OCI-LY3 (cell line): ENCODE data around the gene COPZ2.

Experiments used
- H2AFZ ChIP-seq: fragments of 200-600, 300-600 bp; shearing (Covaris generic); 2 replicates; pipeline ENCODE4 v1.6.0; 2014; ENCODE audit warnings: antibody characterized with exemption, low read depth, low read length
- H3K27ac ChIP-seq: fragments of 200-600, 300-600 bp; sonication (generic); 2 replicates; pipeline ENCODE4 v1.5.1; 2014; ENCODE audit warnings: mild to moderate bottlenecking, low read length, moderate library complexity, mixed read lengths
- H3K27me3 ChIP-seq: fragments of 200-600, 300-600 bp; sonication (generic); 2 replicates; pipeline ENCODE4 v1.6.1; 2014; ENCODE audit warnings: low read depth, low read length, mixed read lengths
- H3K36me3 ChIP-seq: fragments of 200-600, 300-600 bp; sonication (generic); replicated peaks from 2 replicates; pipeline ENCODE3; 2014; ENCODE audit warnings: low read depth, low read length, mixed read lengths
- H3K4me1 ChIP-seq: fragments of 300-600, 200-600 bp; sonication (generic); 2 replicates; pipeline ENCODE4 v1.6.1; 2014; ENCODE audit warnings: low read length, mixed read lengths
- H3K4me2 ChIP-seq: fragments of 200-600, 300-600 bp; sonication (generic); 2 replicates; pipeline ENCODE4 v1.6.1; 2014; ENCODE audit warnings: low read length, mixed read lengths
- H3K4me3 ChIP-seq: fragments of 300-600, 200-600 bp; sonication (generic); 2 replicates; pipeline ENCODE4 v1.5.1; 2014; ENCODE audit warnings: antibody characterized with exemption, mild to moderate bottlenecking, low read length, moderate library complexity
- H3K79me2 ChIP-seq: fragments of 300-600, 200-600 bp; shearing (Covaris generic); 2 replicates; pipeline ENCODE4 v1.6.1; 2014; ENCODE audit warnings: mild to moderate bottlenecking, low read length, mixed read lengths
- H3K9ac ChIP-seq: fragments of 300-600, 200-600 bp; shearing (Covaris generic); 2 replicates; pipeline ENCODE4 v1.6.0; 2014; ENCODE audit warnings: mild to moderate bottlenecking, low read length, moderate library complexity
- H3K9me3 ChIP-seq: fragments of 200-600, 300-600 bp; shearing (Covaris generic); 2 replicates; pipeline ENCODE4 v1.6.1; 2014; ENCODE audit warnings: low read length, mixed read lengths; ENCODE audit not compliant: insufficient read depth
- H4K20me1 ChIP-seq: fragments of 200-600, 300-600 bp; sonication (generic); 2 replicates; pipeline ENCODE4 v1.6.1; 2016; ENCODE audit warnings: low read length, mixed read lengths; ENCODE audit not compliant: insufficient read depth
- EZH2phosphoT487 ChIP-seq: fragments of 200-600 bp; shearing (Covaris generic); IDR thresholded peaks from 2 replicates; pipeline ENCODE4 v1.6.1; 2018; ENCODE audit warnings: antibody characterized with exemption, mixed run types, low read depth
- TF ChIP-seq, protein P1 (sequence below): fragments of 200-600, 300-600 bp; sonication (generic); IDR thresholded peaks from 2 replicates; pipeline ENCODE4 v1.5.1; 2014; ENCODE audit warnings: antibody characterized with exemption, low read length, low read depth

COPZ2 gene

GRCh38 chr17:47993031-47993564 is 44.5 kb downstream of the COPZ2 start:
- no peaks in the 10 kb centered on the region for H4K20me1 ChIP-seq
- H2AFZ ChIP-seq = no peak overlapping the region
- H3K4me3 ChIP-seq = no peak overlapping the region
- no peaks in the 10 kb centered on the region for H3K36me3 ChIP-seq
- no peaks in the 10 kb centered on the region for H3K27me3 ChIP-seq
- H3K79me2 ChIP-seq = no peaks in the 10 kb centered on the region
- TF ChIP-seq EZH2phosphoT487 = no peak
- TF ChIP-seq, protein P1, sequence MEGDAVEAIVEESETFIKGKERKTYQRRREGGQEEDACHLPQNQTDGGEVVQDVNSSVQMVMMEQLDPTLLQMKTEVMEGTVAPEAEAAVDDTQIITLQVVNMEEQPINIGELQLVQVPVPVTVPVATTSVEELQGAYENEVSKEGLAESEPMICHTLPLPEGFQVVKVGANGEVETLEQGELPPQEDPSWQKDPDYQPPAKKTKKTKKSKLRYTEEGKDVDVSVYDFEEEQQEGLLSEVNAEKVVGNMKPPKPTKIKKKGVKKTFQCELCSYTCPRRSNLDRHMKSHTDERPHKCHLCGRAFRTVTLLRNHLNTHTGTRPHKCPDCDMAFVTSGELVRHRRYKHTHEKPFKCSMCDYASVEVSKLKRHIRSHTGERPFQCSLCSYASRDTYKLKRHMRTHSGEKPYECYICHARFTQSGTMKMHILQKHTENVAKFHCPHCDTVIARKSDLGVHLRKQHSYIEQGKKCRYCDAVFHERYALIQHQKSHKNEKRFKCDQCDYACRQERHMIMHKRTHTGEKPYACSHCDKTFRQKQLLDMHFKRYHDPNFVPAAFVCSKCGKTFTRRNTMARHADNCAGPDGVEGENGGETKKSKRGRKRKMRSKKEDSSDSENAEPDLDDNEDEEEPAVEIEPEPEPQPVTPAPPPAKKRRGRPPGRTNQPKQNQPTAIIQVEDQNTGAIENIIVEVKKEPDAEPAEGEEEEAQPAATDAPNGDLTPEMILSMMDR = no peak
- no peak overlapping the region for H3K9ac ChIP-seq
- no peak overlapping the region for H3K27ac ChIP-seq
- no peak overlapping the region for H3K4me2 ChIP-seq
- H3K4me1 ChIP-seq = no peaks in the 10 kb centered on the region
- H3K9me3 ChIP-seq = no peaks in the 10 kb centered on the region

GRCh38 chr17:47992216-47992615 is 45.4 kb downstream of the COPZ2 start:
- Histone ChIP-seq H3K9ac (no peak overlapping the region), H3K36me3 (no peaks in the 10 kb centered on the region), H3K9me3 (no peaks in the 10 kb centered on the region), H4K20me1 (no peaks in the 10 kb centered on the region), H3K27me3 (no peaks in the 10 kb centered on the region), H3K4me1 (no peaks in the 10 kb centered on the region), H3K4me2 (no peak overlapping the region), H3K27ac (no peak overlapping the region), H3K79me2 (no peaks in the 10 kb centered on the region), H2AFZ (no peak overlapping the region), H3K4me3 (no peak overlapping the region)
- TF ChIP-seq EZH2phosphoT487 = no peak

DNA sequence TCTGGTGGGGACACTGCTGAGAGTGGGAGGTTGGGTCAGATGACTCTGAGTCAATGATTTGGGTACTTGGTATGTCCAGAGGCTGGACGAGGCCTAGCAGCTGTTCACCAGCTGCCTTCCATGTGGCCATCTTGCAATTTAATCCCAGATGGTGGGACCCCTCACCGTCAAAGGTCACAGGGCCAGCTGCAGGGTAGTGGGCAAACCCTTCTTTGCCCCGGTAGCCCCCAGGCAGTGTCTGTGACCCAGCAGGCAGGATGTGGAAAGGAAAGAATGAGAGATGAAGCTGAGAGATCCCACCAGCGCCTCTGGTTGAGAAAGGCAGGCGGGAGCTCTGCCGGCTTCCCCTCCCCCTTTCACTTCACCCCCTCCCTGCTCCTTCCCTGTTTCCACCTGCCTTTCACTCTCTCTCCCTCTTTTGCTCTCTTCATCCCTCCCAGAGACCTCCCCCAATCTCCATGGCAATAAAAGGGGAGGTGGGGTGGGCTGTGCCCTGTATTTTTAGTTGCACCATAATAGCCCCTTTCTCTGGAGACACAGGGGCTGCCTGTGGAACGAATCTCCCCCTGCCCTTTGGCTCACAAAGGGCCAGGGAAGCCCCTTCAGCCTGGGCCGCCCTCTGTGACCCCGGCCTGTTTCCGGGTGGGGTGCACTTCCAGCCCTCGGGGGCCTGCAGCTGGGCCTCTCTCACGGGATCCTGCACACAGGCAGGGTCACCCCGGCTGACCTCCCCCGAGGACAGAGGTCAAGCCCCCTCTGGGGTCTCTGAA is 46.5 kb downstream of the COPZ2 start:
- Histone ChIP-seq H3K9ac (no peak overlapping the region), H3K27ac (no peak overlapping the region), H3K27me3 (no peaks in the 10 kb centered on the region), H3K4me1 (no peaks in the 10 kb centered on the region), H3K79me2 (no peaks in the 10 kb centered on the region), H3K4me3 (no peak overlapping the region), H4K20me1 (no peaks in the 10 kb centered on the region), H2AFZ (no peak overlapping the region), H3K9me3 (no peaks in the 10 kb centered on the region), H3K36me3 (no peaks in the 10 kb centered on the region), H3K4me2 (no peak overlapping the region)
- TF ChIP-seq, protein P1 = no peak
- TF ChIP-seq EZH2phosphoT487 = no peak

- no peaks in the 10 kb centered on the region for H3K9me3 ChIP-seq
- no peak overlapping the region for H3K4me3 ChIP-seq
- H3K27ac ChIP-seq = no peak overlapping the region
- no peak overlapping the region for H2AFZ ChIP-seq
- no peak overlapping the region for H3K4me2 ChIP-seq
- H3K4me1 ChIP-seq = no peaks in the 10 kb centered on the region
- no peaks in the 10 kb centered on the region for H3K36me3 ChIP-seq
- TF ChIP-seq, protein P1 = no peak
- no peak for TF ChIP-seq EZH2phosphoT487
- no peaks in the 10 kb centered on the region for H3K79me2 ChIP-seq
- no peaks in the 10 kb centered on the region for H4K20me1 ChIP-seq
- H3K9ac ChIP-seq = no peak overlapping the region
- no peaks in the 10 kb centered on the region for H3K27me3 ChIP-seq
These were observed 47.9 kb downstream of the COPZ2 start for GRCh38 chr17:47989700-47990099.
